PC-9 (cell line): ENCODE measurements around the gene TMIGD1. TPM values are rescaled to one million over a fixed set of nuclear protein-coding genes. Genes with fewer than 3 reads are reported as not detected.

Source experiments
- BruUV-seq: library from RNA; stranded (reverse); fragments of 400-500 nt; replicated peaks from 2 replicates; lab custom pipeline; 2021; lab: Mats Ljungman, UMichigan
- CTCF ChIA-PET: fragments of 300-600 bp; sonication (Branson Sonifier 250); formaldehyde crosslinking; loops from one replicate; lab custom pipeline; 2022; ENCODE audit warnings: antibody characterized with exemption; lab: Charles Lee
- POLR2A ChIA-PET: fragments of 300-600 bp; sonication (Branson Sonifier 250); formaldehyde crosslinking; loops from one replicate; lab custom pipeline; 2022; ENCODE audit warnings: antibody characterized with exemption; ENCODE audit not compliant: unreplicated experiment; lab: Charles Lee
- DNase-seq, 2 experiments: peaks; one replicate each; pipeline versions ENCODE4 v3.0.0 to v3.0.0-alpha.2; 2015 to 2022; ENCODE audit warnings: mixed read lengths in 1 of 2
- H2AFZ ChIP-seq: fragments of 200-600 bp; sonication (generic); 2 replicates; pipeline ENCODE4 v1.8.1; 2017; ENCODE audit warnings: antibody characterized with exemption
- H3F3A ChIP-seq: fragments of 200-600 bp; sonication (generic); 2 replicates; pipeline ENCODE4 v1.8.1; 2017; ENCODE audit warnings: antibody characterized with exemption, mild to moderate bottlenecking, low read depth; ENCODE audit not compliant: insufficient read depth
- H3K27ac ChIP-seq: fragments of 200-600 bp; sonication (generic); 2 replicates; pipeline ENCODE4 v1.6.1; 2016; ENCODE audit warnings: mixed run types
- H3K27me3 ChIP-seq: fragments of 200-600 bp; sonication (generic); 2 replicates; pipeline ENCODE4 v1.6.1; 2016; ENCODE audit warnings: low read depth, mixed run types; ENCODE audit not compliant: insufficient read depth
- H3K36me3 ChIP-seq: fragments of 200-600 bp; sonication (generic); 2 replicates; pipeline ENCODE4 v1.6.1; 2016; ENCODE audit warnings: low read depth, mixed run types
- H3K4me1 ChIP-seq: fragments of 200-600 bp; sonication (generic); replicated peaks from 2 replicates; pipeline ENCODE4 v1.6.1; 2016; ENCODE audit warnings: mixed run types; ENCODE audit not compliant: insufficient read depth
- H3K4me2 ChIP-seq: fragments of 200-600 bp; sonication (generic); 2 replicates; pipeline ENCODE4 v1.6.1; 2017; ENCODE audit warnings: mixed run types
- H3K4me3 ChIP-seq: fragments of 200-600 bp; sonication (generic); 2 replicates; pipeline ENCODE4 v1.6.1; 2016; ENCODE audit warnings: mixed run types
- H3K79me2 ChIP-seq: fragments of 200-600 bp; sonication (generic); 2 replicates; pipeline ENCODE4 v1.6.1; 2017; ENCODE audit warnings: low read depth, mixed run types
- H3K9me2 ChIP-seq: fragments of 200-600 bp; sonication (generic); 2 replicates; pipeline ENCODE4 v1.8.1; 2017; ENCODE audit warnings: mild to moderate bottlenecking; ENCODE audit not compliant: insufficient read depth
- H3K9me3 ChIP-seq: fragments of 200-600 bp; sonication (generic); 2 replicates; pipeline ENCODE4 v1.8.1; 2016; ENCODE audit warnings: low read depth; ENCODE audit not compliant: insufficient read depth
- H4K20me1 ChIP-seq: fragments of 200-600 bp; sonication (generic); 2 replicates; pipeline ENCODE4 v1.8.1; 2017; ENCODE audit not compliant: insufficient read depth
- EZH2 ChIP-seq: fragments of 200-600 bp; sonication (generic); IDR thresholded peaks from 2 replicates; pipeline ENCODE4 v1.8.0; 2017; ENCODE audit warnings: antibody characterized with exemption, low read depth
- intact Hi-C: fragments of 100-400 bp; cut with micrococcal nuclease; formaldehyde crosslinking; loops from one replicate; pipeline ENCODE4 v1.10.0; 2022; ENCODE audit not compliant: unreplicated experiment
- total RNA-seq: library from RNA; stranded (reverse); gene quantifications from 2 replicates; pipeline ENCODE4 v1.2.3, GENCODE V29; 2021
- TF ChIP-seq, protein P1 (sequence below): fragments of 200-600 bp; sonication (generic); conservative IDR thresholded peaks from 2 replicates; pipeline ENCODE4 v1.6.1; 2017; ENCODE audit warnings: mixed run types, antibody characterized with exemption, mild to moderate bottlenecking, moderate library complexity

Gene TMIGD1
- total RNA-seq, 1 experiment from 2014 or later = not detected

DNA sequence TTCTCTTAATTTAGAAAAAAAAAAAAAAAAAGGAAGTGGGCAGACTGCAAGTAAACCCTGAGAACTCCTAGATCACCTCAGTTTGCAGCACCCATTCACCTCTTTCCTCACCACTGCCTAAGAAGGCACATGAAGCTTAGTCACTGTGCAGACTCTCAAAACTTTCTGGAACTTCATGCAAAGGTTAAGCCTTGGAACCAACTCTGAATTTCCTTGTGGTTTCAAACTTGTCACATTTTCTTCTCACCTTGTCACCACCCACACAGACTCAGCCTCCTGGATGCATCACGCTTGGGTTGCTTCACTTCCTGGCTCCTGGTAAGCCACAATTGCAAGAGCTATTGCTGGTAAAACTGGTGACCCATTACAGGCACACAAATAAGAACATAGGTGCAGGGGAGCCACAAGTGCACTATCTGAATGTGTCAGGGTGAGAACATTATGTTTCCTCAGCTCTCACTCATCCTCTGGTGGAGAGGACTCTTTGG, 29.9 kb upstream of the TMIGD1 start:
- intact Hi-C loops = no loop called here
- POLR2A ChIA-PET = interaction anchor here (0.7 kb wide), 1 partner anchor 18 kb away, joined by 3 read pairs; no protein-coding TSS in a partner anchor
- Histone ChIP-seq H3K9me3 (peaks cover 14% of the 10 kb centered on the region), H3K4me2 (peak overlapping the region; percentile 56), H3K79me2 (no peaks in the 10 kb centered on the region), H3K27me3 (no peaks in the 10 kb centered on the region), H3K9me2 (no peaks in the 10 kb centered on the region), H3K4me1 (peaks cover 36% of the 10 kb centered on the region), H3K4me3 (no peak overlapping the region), H4K20me1 (no peaks in the 10 kb centered on the region), H3F3A (peaks cover 48% of the 10 kb centered on the region), H3K27ac (peak overlapping the region; percentile 96), H3K36me3 (0 out of 2 replicates have a peak, but pooled peaks cover 4% of the 10 kb centered on the region), H2AFZ (no peak overlapping the region)
- CTCF ChIA-PET = interaction anchor here (0.6 to 0.7 kb wide), 5 partner anchors 16 to 441 kb away, joined by 3 to 10 read pairs (median 3); no protein-coding TSS in a partner anchor
- peak; percentile 54 to 98 for DNase-seq
- TF ChIP-seq, protein P1, sequence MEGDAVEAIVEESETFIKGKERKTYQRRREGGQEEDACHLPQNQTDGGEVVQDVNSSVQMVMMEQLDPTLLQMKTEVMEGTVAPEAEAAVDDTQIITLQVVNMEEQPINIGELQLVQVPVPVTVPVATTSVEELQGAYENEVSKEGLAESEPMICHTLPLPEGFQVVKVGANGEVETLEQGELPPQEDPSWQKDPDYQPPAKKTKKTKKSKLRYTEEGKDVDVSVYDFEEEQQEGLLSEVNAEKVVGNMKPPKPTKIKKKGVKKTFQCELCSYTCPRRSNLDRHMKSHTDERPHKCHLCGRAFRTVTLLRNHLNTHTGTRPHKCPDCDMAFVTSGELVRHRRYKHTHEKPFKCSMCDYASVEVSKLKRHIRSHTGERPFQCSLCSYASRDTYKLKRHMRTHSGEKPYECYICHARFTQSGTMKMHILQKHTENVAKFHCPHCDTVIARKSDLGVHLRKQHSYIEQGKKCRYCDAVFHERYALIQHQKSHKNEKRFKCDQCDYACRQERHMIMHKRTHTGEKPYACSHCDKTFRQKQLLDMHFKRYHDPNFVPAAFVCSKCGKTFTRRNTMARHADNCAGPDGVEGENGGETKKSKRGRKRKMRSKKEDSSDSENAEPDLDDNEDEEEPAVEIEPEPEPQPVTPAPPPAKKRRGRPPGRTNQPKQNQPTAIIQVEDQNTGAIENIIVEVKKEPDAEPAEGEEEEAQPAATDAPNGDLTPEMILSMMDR = no peak
- no peak for TF ChIP-seq EZH2
- no TSS peak for BruUV-seq

DNA sequence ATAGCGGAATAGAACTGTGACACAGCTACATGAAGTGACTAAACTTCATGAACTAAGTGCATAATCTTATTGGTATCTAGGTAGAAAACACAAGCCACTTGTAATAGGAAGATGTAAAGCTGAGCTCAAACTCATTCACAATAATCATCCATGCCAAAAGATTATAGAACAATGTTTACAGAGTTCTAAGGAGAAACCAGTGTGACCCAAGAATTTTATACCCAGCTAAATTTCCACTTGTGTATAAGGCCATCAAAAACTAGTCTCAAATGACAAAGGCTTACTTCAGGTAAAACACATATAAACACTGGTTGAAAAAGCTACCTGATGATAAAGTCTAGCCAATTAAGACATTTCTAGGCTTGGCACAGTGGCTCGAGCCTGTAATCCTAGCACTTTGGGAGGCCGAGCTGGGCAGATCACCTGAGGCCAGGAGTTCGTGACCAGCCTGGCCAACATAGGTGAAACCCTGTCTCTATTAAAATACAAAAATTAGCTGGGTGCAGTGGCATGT, 28.0 kb upstream of the TMIGD1 start:
- Histone ChIP-seq H3K36me3 (0 out of 2 replicates have a peak, but pooled peaks cover 4% of the 10 kb centered on the region), H3K27me3 (no peaks in the 10 kb centered on the region), H4K20me1 (no peaks in the 10 kb centered on the region), H3K79me2 (no peaks in the 10 kb centered on the region), H3K9me2 (no peaks in the 10 kb centered on the region), H3K9me3 (peaks cover 14% of the 10 kb centered on the region), H3K27ac (no peak overlapping the region), H3K4me1 (peaks cover 27% of the 10 kb centered on the region), H3F3A (peaks cover 40% of the 10 kb centered on the region), H3K4me3 (no peak overlapping the region), H2AFZ (no peak overlapping the region), H3K4me2 (no peak overlapping the region)
- DNase-seq = no peak
- intact Hi-C loops = no loop called here
- CTCF ChIA-PET = no interaction called here
- POLR2A ChIA-PET = no interaction called here
- TF ChIP-seq, protein P1 = no peak
- no peak for TF ChIP-seq EZH2
- no TSS peak for BruUV-seq

DNA sequence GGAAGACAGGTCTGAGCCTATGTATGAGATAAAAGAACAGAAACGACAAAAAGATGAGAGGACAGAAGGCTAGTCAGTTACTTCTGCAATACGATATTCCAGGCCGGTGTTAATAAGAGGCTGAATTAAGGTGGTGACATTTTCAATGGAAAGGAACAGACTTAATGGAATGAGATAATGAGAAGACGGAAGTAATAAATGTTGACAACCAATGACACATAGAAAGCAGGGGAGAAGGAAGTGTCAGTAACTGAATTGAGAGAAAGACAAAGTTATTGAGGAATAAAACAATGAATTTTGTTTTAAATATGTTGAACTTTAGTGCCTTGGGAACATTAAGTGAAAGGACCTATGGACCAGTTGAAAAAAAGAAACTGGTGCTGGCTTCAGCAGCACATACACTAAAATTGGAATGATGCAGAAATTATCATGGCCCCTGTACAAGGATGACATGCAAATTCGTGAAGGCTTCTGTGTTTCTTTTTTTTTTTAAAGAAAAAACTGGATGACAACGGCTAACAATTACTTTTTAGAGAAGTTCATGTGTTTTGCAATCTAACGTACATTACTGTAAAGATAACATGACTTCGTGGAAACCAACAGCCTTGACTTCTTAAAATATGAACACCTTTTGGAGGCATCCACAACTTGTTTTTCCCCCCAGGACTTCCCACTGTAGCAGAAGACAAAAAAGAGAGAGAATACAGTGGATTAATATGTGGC, 26.4 kb upstream of the TMIGD1 start:
- no peak overlapping the region for H2AFZ ChIP-seq
- H3K36me3 ChIP-seq = 0 out of 2 replicates have a peak, but pooled peaks cover 4% of the 10 kb centered on the region
- intact Hi-C loops = no loop called here
- POLR2A ChIA-PET = no interaction called here
- no peak overlapping the region for H3K4me3 ChIP-seq
- H3K79me2 ChIP-seq = no peaks in the 10 kb centered on the region
- TF ChIP-seq, protein P1 = no peak
- no peak for TF ChIP-seq EZH2
- BruUV-seq = no TSS peak
- peaks cover 27% of the 10 kb centered on the region for H3K4me1 ChIP-seq
- H3K27me3 ChIP-seq = no peaks in the 10 kb centered on the region
- peaks cover 14% of the 10 kb centered on the region for H3K9me3 ChIP-seq
- H3K9me2 ChIP-seq = no peaks in the 10 kb centered on the region
- H4K20me1 ChIP-seq = no peaks in the 10 kb centered on the region
- CTCF ChIA-PET = no interaction called here
- DNase-seq = no peak
- no peak overlapping the region for H3K4me2 ChIP-seq
- no peak overlapping the region for H3K27ac ChIP-seq
- peaks cover 29% of the 10 kb centered on the region for H3F3A ChIP-seq
